ENCODE data around the gene TPGS2.

DNA sequence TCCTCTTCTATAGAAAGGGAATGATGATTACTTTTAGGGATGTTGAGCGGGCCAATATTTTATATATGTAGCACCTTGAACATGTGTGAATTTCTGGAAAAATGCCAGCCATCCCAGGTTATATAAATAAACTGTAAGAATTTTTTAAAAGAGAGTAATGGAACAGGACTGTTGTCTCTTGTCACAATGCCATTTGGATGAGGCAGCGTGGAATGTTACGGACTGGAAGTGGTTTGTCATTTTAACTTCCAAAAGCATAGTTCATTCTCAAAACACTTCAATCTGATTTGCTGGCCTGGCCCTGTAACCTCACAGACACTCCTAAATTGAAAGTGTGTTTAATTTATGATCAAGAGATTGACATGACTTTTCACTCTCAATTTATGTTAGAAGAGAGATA is 70.8 kb downstream of the TPGS2 start:
- TF ChIP-seq, protein P1, sequence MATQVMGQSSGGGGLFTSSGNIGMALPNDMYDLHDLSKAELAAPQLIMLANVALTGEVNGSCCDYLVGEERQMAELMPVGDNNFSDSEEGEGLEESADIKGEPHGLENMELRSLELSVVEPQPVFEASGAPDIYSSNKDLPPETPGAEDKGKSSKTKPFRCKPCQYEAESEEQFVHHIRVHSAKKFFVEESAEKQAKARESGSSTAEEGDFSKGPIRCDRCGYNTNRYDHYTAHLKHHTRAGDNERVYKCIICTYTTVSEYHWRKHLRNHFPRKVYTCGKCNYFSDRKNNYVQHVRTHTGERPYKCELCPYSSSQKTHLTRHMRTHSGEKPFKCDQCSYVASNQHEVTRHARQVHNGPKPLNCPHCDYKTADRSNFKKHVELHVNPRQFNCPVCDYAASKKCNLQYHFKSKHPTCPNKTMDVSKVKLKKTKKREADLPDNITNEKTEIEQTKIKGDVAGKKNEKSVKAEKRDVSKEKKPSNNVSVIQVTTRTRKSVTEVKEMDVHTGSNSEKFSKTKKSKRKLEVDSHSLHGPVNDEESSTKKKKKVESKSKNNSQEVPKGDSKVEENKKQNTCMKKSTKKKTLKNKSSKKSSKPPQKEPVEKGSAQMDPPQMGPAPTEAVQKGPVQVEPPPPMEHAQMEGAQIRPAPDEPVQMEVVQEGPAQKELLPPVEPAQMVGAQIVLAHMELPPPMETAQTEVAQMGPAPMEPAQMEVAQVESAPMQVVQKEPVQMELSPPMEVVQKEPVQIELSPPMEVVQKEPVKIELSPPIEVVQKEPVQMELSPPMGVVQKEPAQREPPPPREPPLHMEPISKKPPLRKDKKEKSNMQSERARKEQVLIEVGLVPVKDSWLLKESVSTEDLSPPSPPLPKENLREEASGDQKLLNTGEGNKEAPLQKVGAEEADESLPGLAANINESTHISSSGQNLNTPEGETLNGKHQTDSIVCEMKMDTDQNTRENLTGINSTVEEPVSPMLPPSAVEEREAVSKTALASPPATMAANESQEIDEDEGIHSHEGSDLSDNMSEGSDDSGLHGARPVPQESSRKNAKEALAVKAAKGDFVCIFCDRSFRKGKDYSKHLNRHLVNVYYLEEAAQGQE (IDR thresholded peaks at IDR 0.05; ENCODE audit: low read depth), result no peak
- TF ChIP-seq, protein P2, sequence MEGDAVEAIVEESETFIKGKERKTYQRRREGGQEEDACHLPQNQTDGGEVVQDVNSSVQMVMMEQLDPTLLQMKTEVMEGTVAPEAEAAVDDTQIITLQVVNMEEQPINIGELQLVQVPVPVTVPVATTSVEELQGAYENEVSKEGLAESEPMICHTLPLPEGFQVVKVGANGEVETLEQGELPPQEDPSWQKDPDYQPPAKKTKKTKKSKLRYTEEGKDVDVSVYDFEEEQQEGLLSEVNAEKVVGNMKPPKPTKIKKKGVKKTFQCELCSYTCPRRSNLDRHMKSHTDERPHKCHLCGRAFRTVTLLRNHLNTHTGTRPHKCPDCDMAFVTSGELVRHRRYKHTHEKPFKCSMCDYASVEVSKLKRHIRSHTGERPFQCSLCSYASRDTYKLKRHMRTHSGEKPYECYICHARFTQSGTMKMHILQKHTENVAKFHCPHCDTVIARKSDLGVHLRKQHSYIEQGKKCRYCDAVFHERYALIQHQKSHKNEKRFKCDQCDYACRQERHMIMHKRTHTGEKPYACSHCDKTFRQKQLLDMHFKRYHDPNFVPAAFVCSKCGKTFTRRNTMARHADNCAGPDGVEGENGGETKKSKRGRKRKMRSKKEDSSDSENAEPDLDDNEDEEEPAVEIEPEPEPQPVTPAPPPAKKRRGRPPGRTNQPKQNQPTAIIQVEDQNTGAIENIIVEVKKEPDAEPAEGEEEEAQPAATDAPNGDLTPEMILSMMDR (IDR thresholded peaks at IDR 0.05 in 2 of 3, conservative IDR thresholded peaks at IDR 0.05 in 1 of 3; ENCODE audit: borderline replicate concordance in 1 of 3, insufficient read depth in 1 of 3, low read depth in 2 of 3, low read length in 2 of 3), result no peak
- TF ChIP-seq ZFX (IDR thresholded peaks at IDR 0.05), result no peak
- no peak for TF ChIP-seq CEBPB (IDR thresholded peaks at IDR 0.05; ENCODE audit: low read depth)
- TF ChIP-seq, protein P3, sequence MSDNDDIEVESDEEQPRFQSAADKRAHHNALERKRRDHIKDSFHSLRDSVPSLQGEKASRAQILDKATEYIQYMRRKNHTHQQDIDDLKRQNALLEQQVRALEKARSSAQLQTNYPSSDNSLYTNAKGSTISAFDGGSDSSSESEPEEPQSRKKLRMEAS (IDR thresholded peaks at IDR 0.05), result no peak
- TF ChIP-seq EGR1 (IDR thresholded peaks at IDR 0.05; ENCODE audit: low read depth), result no peak
- TF ChIP-seq POLR2A (IDR thresholded peaks at IDR 0.05; ENCODE audit: borderline replicate concordance, extremely low read depth, insufficient read depth, insufficient read length), result no peak
- no peak for TF ChIP-seq YY1 (IDR thresholded peaks at IDR 0.05; ENCODE audit: extremely low read depth, insufficient replicate concordance, low read depth, low read length)
- TF ChIP-seq JUND (IDR thresholded peaks at IDR 0.05), result no peak
- TF ChIP-seq EZH2 (IDR thresholded peaks at IDR 0.05), result no peak
- no peak for TF ChIP-seq ZNF274 (IDR thresholded peaks at IDR 0.05; ENCODE audit: low read depth, low read length)
- TF ChIP-seq POLR2AphosphoS5 (IDR thresholded peaks at IDR 0.05; ENCODE audit: low read depth, low read length), result no peak
- TF ChIP-seq EZH2phosphoT487 (IDR thresholded peaks at IDR 0.05; ENCODE audit: borderline replicate concordance), result no peak
- TF ChIP-seq SIN3A (IDR thresholded peaks at IDR 0.05; ENCODE audit: low read depth), result no peak

Data from HCT116 (cell line).